Endothelial cell (in vitro differentiated cells): ENCODE measurements around the gene STARD3NL. TPM values are rescaled to one million over a fixed set of nuclear protein-coding genes. Genes with fewer than 3 reads are reported as not detected.

Source experiments
- DNase-seq: peaks from one replicate; pipeline ENCODE4 v3.0.0; 2021; ENCODE audit warnings: low spot score
- H3K27ac Mint-ChIP-seq: one replicate; pipeline ENCODE4 v1.8.0; 2021; ENCODE audit warnings: mixed read lengths, inconsistent platforms; ENCODE audit not compliant: unreplicated experiment
- H3K27me3 Mint-ChIP-seq: one replicate; pipeline ENCODE4 v1.8.0; 2021; ENCODE audit warnings: mild to moderate bottlenecking, moderate library complexity, mixed read lengths, inconsistent platforms; ENCODE audit not compliant: unreplicated experiment
- H3K36me3 Mint-ChIP-seq: one replicate; pipeline ENCODE4 v1.8.0; 2021; ENCODE audit warnings: mild to moderate bottlenecking, low read depth, mixed read lengths, inconsistent platforms; ENCODE audit not compliant: unreplicated experiment
- H3K4me1 Mint-ChIP-seq: one replicate; pipeline ENCODE4 v1.8.0; 2021; ENCODE audit warnings: mild to moderate bottlenecking, mixed read lengths, inconsistent platforms; ENCODE audit not compliant: unreplicated experiment
- H3K4me3 Mint-ChIP-seq: one replicate; pipeline ENCODE4 v1.8.0; 2021; ENCODE audit warnings: mild to moderate bottlenecking, mixed read lengths, inconsistent platforms; ENCODE audit not compliant: unreplicated experiment
- H3K9me3 Mint-ChIP-seq: one replicate; pipeline ENCODE4 v1.8.0; 2021; ENCODE audit warnings: mixed read lengths, inconsistent platforms; ENCODE audit not compliant: unreplicated experiment
- total RNA-seq: library from RNA; stranded (reverse); fragmentation: NEBNext Ultra II Directional; extraction: Animal tissue kit (Norgen Biotek cat#: 25700); gene quantifications from one replicate; pipeline ENCODE4 v1.2.1, GENCODE V29; 2021; ENCODE audit not compliant: unreplicated experiment
- TF ChIP-seq, protein P1 (sequence below): fragments of 200-600 bp; sonication (generic); IDR thresholded peaks from one replicate; pipeline ENCODE4 v1.5.0; 2021; ENCODE audit warnings: antibody characterized with exemption; ENCODE audit not compliant: unreplicated experiment

Gene STARD3NL
- total RNA-seq, 1 donor from 2014 or later: 92.6 TPM

DNA sequence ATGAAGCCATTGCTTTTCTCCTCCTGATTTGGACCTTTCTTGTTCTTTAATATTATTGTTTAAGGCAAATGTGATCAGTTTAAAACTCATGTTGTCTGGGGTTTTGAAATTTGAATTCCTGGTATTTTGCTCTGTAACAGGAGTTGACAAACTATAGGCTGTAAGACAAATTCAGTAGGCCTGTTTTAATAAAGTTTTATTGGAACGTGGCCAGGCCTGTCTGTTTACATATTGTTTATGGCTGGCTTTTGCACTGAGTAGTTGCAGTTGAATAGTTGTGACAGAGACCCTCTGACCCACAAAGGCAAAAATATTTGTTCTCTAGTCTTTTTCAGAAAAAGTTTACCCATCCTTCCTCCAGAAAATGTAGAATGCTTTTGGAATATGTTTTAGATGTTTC lies 29.8 kb downstream of the STARD3NL start:
- H3K36me3 Mint-ChIP-seq: peaks cover 9% of the 10 kb centered on the region
- H3K27ac Mint-ChIP-seq: no peak overlapping the region
- no peaks in the 10 kb centered on the region for H3K27me3 Mint-ChIP-seq
- TF ChIP-seq, protein P1, sequence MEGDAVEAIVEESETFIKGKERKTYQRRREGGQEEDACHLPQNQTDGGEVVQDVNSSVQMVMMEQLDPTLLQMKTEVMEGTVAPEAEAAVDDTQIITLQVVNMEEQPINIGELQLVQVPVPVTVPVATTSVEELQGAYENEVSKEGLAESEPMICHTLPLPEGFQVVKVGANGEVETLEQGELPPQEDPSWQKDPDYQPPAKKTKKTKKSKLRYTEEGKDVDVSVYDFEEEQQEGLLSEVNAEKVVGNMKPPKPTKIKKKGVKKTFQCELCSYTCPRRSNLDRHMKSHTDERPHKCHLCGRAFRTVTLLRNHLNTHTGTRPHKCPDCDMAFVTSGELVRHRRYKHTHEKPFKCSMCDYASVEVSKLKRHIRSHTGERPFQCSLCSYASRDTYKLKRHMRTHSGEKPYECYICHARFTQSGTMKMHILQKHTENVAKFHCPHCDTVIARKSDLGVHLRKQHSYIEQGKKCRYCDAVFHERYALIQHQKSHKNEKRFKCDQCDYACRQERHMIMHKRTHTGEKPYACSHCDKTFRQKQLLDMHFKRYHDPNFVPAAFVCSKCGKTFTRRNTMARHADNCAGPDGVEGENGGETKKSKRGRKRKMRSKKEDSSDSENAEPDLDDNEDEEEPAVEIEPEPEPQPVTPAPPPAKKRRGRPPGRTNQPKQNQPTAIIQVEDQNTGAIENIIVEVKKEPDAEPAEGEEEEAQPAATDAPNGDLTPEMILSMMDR: no peak
- H3K4me1 Mint-ChIP-seq: peaks cover 11% of the 10 kb centered on the region
- H3K4me3 Mint-ChIP-seq: no peak overlapping the region
- DNase-seq: no peak
- no peaks in the 10 kb centered on the region for H3K9me3 Mint-ChIP-seq

DNA sequence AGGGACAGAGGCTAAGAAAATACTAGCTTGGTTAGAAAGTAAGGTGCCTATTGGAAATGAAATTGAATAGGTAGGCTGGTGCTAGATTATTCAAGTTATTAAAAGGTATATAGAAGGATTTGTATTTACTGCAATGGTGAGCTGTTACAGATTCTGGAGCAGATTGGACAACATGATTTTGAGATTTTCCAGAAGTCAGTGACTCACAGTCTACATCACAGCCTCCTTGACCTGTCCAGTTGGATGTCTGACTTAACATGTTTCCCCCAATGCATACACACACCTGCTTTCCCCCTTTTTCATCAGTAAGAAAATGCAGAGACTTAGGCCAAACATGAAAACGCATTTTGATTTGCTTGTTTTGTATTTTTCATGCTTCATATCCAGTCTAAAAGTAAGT lies 33.4 kb downstream of the STARD3NL start:
- TF ChIP-seq, protein P1: no peak
- H3K4me1 Mint-ChIP-seq: peaks cover 16% of the 10 kb centered on the region
- DNase-seq: no peak
- H3K36me3 Mint-ChIP-seq: peaks cover 4% of the 10 kb centered on the region
- peak overlapping the region; percentile 82 for H3K27ac Mint-ChIP-seq
- no peak overlapping the region for H3K4me3 Mint-ChIP-seq
- H3K27me3 Mint-ChIP-seq: no peaks in the 10 kb centered on the region
- H3K9me3 Mint-ChIP-seq: no peaks in the 10 kb centered on the region

DNA sequence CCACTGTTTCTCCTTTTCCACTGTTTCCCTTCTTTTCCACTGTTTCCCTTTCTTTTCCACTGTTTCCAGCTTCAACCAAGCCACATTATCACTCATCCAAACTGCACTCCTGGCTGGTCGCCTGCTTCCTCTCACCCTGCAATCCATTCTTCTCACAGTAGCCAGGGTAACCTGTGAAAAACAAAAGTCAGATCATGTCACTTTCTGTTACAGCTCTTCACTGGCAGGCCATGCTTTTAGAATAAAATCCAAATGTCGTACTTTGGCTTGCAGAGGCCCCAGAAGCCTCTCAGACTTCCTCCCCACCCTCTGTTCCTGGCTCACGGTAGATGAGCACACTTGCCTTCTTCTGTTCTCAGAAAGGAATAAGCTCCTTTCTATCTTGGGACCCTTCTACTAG lies 33.9 kb downstream of the STARD3NL start:
- DNase-seq: no peak
- Mint-ChIP-seq H3K27ac (peak overlapping the region; percentile 82), H3K4me3 (no peak overlapping the region), H3K36me3 (peaks cover 5% of the 10 kb centered on the region), H3K27me3 (no peaks in the 10 kb centered on the region), H3K4me1 (peaks cover 16% of the 10 kb centered on the region), H3K9me3 (no peaks in the 10 kb centered on the region)
- TF ChIP-seq, protein P1: no peak

DNA sequence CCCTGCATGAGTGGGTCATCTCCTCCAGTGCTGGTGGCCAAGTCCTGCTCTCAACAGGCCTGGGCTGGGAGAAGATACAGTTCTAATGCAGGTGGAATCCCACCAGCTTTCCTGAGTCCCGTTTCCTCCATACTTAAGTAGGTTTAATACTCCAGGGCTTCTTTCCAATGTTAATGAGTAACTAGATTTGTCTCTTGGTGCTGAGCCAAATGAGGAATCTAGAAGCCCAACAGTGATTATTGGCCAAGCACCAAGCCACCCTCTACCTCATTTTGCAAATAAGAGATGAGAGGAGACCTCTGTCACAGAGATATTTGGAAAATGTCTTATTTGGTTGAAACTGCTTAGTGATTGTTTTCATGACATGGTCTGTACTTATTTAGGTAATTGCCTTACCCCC lies 37.1 kb downstream of the STARD3NL start:
- no peak for DNase-seq
- H3K4me1 Mint-ChIP-seq: peaks cover 16% of the 10 kb centered on the region
- peak overlapping the region; percentile 50 for H3K27ac Mint-ChIP-seq

More for the DNA sequence above, 37.1 kb downstream of the STARD3NL start:
- TF ChIP-seq, protein P1: no peak
- no peak overlapping the region for H3K4me3 Mint-ChIP-seq
- H3K9me3 Mint-ChIP-seq: no peaks in the 10 kb centered on the region
- H3K36me3 Mint-ChIP-seq: peaks cover 15% of the 10 kb centered on the region
- peaks cover 3% of the 10 kb centered on the region for H3K27me3 Mint-ChIP-seq
